Ishikawa (cell line): ENCODE measurements around the gene MFSD12.

ENCODE experiments used
- CEBPB ChIP-seq: IDR thresholded peaks from 2 replicates; pipeline ENCODE4 v1.6.1; 2012
- CREB1 ChIP-seq: IDR thresholded peaks from 2 replicates; pipeline ENCODE4 v1.6.1; 2012; ENCODE audit warnings: low read depth
- EGR1 ChIP-seq: IDR thresholded peaks from 2 replicates; pipeline ENCODE4 v1.6.1; 2012
- EP300 ChIP-seq: IDR thresholded peaks from 2 replicates; pipeline ENCODE4 v1.6.1; 2012; ENCODE audit warnings: borderline replicate concordance
- FOXM1 ChIP-seq: IDR thresholded peaks from 2 replicates; pipeline ENCODE4 v1.6.1; 2012; ENCODE audit warnings: low read depth, borderline replicate concordance
- MAX ChIP-seq: IDR thresholded peaks from 2 replicates; pipeline ENCODE4 v1.6.1; 2012
- NFIC ChIP-seq: IDR thresholded peaks from 2 replicates; pipeline ENCODE4 v1.6.1; 2012
- RAD21 ChIP-seq: IDR thresholded peaks from 2 replicates; pipeline ENCODE4 v1.6.1; 2012; ENCODE audit warnings: low read depth
- REST ChIP-seq: IDR thresholded peaks from 2 replicates; pipeline ENCODE4 v1.6.1; 2012; ENCODE audit warnings: low read depth, mild to moderate bottlenecking
- TAF1 ChIP-seq: IDR thresholded peaks from 2 replicates; pipeline ENCODE4 v1.6.1; 2012; ENCODE audit warnings: low read depth, mild to moderate bottlenecking
- TCF12 ChIP-seq: IDR thresholded peaks from 2 replicates; pipeline ENCODE4 v1.6.1; 2012; ENCODE audit warnings: low read depth
- TEAD4 ChIP-seq: IDR thresholded peaks from 2 replicates; pipeline ENCODE4 v1.6.1; 2012
- USF1 ChIP-seq: IDR thresholded peaks from 2 replicates; pipeline ENCODE4 v1.6.1; 2012
- YY1 ChIP-seq: IDR thresholded peaks from 2 replicates; pipeline ENCODE4 v1.6.1; 2012; ENCODE audit warnings: low read depth
- ZBTB7A ChIP-seq: IDR thresholded peaks from 2 replicates; pipeline ENCODE4 v1.6.1; 2012; ENCODE audit warnings: low read depth

MFSD12 gene

DNA sequence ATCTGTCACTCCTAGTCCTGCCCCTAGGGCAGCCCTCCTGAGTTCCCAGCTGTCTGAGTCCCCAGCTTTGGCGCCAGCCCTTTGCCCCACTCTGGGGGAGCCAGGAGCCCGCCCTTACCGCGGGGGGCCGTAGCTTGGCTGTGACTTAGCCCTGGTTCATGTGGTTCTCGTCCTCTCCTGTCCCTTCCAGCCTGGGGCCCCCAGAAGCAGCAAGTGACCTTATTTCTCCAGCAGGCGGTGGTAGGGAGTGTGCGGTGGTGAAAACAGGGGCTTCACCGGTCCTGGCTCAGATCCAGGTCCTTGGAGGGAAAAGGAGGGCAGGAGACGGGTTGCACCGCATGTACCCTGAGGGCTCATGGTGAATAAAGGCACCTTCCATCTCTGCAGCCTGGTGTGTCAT lies 35.8 kb upstream of the MFSD12 start:
- no peak for TF ChIP-seq CEBPB
- no peak for TF ChIP-seq CREB1
- TF ChIP-seq EP300, result no peak
- TF ChIP-seq NFIC, result no peak
- TF ChIP-seq REST, result no peak
- no peak for TF ChIP-seq TEAD4
- no peak for TF ChIP-seq YY1
- no peak for TF ChIP-seq RAD21
- no peak for TF ChIP-seq USF1
- TF ChIP-seq FOXM1, result no peak
- no peak for TF ChIP-seq TAF1
- no peak for TF ChIP-seq ZBTB7A
- TF ChIP-seq EGR1, result no peak
- TF ChIP-seq MAX, result no peak
- no peak for TF ChIP-seq TCF12

DNA sequence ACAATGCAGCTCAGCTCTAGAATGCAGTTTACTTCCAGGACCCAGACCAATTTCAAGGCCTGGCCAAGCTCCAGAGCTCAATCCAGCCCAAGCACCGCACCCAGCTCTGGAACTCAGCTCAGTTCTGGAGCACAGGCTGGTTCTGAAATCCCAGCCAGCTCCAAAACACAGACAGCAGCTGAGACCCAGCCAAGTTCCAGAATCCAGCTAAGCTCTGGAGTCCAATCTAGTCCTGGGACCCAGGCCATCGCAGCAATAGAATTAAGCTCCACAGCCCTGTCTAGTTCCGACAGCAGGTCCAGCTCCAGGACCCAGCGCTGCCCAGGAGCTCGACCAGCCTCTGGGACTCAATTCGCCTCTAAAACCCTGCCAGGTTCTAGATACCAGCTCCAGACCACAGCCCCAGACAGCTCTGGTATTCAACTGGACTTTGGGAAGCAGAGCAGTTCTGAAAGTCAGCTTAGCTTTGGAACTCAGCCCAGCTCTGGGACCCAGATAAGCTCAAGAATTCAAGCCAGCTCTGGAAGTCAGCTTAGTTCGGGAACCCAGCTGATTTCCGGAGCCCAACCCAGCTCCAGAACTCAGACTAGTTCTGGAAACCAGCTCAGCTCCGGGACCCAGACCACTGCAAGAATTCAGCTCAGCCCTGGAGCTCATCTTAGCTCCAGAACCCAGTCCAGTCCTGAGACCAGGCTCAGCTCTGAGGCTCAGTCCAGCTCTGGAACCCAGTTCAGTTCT lies 34.7 kb upstream of the MFSD12 start:
- no peak for TF ChIP-seq YY1
- no peak for TF ChIP-seq REST
- no peak for TF ChIP-seq TCF12
- no peak for TF ChIP-seq ZBTB7A
- no peak for TF ChIP-seq RAD21
- no peak for TF ChIP-seq CEBPB
- TF ChIP-seq FOXM1, result no peak
- TF ChIP-seq NFIC, result no peak
- TF ChIP-seq EGR1, result no peak
- no peak for TF ChIP-seq USF1
- TF ChIP-seq TEAD4, result no peak
- TF ChIP-seq EP300, result no peak
- TF ChIP-seq TAF1, result no peak
- no peak for TF ChIP-seq MAX
- TF ChIP-seq CREB1, result no peak

DNA sequence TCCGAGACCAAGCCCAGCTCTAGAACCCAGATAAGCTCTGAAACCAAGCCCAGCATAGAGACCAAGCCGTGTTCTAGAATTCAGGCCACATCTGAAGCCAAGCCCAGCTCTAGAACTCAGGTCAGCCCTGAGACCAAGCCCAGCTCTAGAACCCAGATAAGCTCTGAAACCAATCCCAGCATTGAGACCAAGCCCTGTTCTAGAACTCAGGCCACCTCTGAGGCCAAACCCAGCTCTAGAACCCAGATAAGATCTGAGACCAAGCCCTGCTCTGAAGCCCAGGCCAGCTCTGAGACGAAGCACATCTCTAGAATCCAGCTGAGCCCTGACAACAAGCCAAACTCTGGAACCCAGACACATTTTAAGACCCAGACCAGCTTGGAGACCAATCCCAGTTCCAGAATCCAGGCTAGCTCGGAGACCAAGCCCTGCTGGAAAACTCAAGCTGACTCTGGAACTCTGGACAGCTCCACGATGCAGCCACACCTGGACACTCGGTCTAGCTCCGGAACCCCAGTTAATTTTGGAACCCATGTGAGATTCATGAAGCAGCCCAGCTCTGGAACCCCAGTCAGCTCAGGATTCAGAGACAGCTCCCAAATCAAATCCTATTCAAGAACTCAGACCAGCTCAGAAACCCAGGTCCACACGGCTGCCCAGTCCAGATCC lies 33.7 kb upstream of the MFSD12 start:
- TF ChIP-seq CREB1 (no peak), REST (peak; percentile 47; the same call in 1 of the 2 replicates)

- TF ChIP-seq EGR1 (no peak), EP300 (no peak), ZBTB7A (no peak), TEAD4 (no peak), MAX (no peak), YY1 (no peak), FOXM1 (no peak), NFIC (no peak), TCF12 (no peak), CEBPB (no peak), CREB1 (no peak), RAD21 (no peak)
Observed at GRCh38 chr19:3589949-3590348, 32.6 kb upstream of the MFSD12 start.
